NCI-H1417 treated with DMSO at 0.1 percent for 48 hours (cell line): ENCODE measurements around the gene OGA.

Source experiments
- DNase-seq: peaks from one replicate; lab custom pipeline; 2025; lab: John Stamatoyannopoulos, UW

The OGA gene

GRCh38 chr10:101759309-101760247 lies 58.7 kb downstream of the OGA start:
- no peak for DNase-seq

- no peak for DNase-seq
Observed at GRCh38 chr10:101758858-101759257, 59.4 kb downstream of the OGA start.

GRCh38 chr10:101752241-101752640 lies 66.0 kb downstream of the OGA start:
- no peak for DNase-seq

- no peak for DNase-seq
Observed at GRCh38 chr10:101749047-101750016, 68.9 kb downstream of the OGA start.

GRCh38 chr10:101748496-101748895 lies 69.7 kb downstream of the OGA start:
- no peak for DNase-seq

GRCh38 chr10:101745074-101745696 lies 73.1 kb downstream of the OGA start:
- DNase-seq = no peak

- no peak for DNase-seq
Observed at GRCh38 chr10:101744267-101744666, 74.0 kb downstream of the OGA start.

- DNase-seq = no peak
Observed at GRCh38 chr10:101741938-101742337, 76.3 kb downstream of the OGA start.

GRCh38 chr10:101736666-101737065 lies 81.6 kb downstream of the OGA start:
- no peak for DNase-seq
